Posterior cingulate gyrus (tissue), 11 donors: ENCODE results near the gene THAP10.
A peak's percentile ranks its signal among the peaks of the same experiment; 100 is the strongest.

Experiments used
- DNase-seq, 10 donors: peaks; one replicate each; pipeline versions ENCODE4 v3.0.0 to v3.0.0-alpha.2; 2020 to 2021; ENCODE audit warnings: mixed read lengths in 3 of 10
- intact Hi-C: fragments of 100-400 bp; cut with DNase I; formaldehyde crosslinking; loops from one replicate; pipeline ENCODE4 v1.15.1; 2023

Gene THAP10

GRCh38 chr15:70856177-70856883 is 35.9 kb downstream of the THAP10 start:
- no peak for DNase-seq
- intact Hi-C loops, result no loop called here

GRCh38 chr15:70855764-70856163 is 36.5 kb downstream of the THAP10 start:
- DNase-seq, result no peak
- intact Hi-C loops, result loop anchor here (2.0 kb wide), 1 partner anchor 37 kb away; the partner anchor contains the start of genes LRRC49 and THAP10

DNA sequence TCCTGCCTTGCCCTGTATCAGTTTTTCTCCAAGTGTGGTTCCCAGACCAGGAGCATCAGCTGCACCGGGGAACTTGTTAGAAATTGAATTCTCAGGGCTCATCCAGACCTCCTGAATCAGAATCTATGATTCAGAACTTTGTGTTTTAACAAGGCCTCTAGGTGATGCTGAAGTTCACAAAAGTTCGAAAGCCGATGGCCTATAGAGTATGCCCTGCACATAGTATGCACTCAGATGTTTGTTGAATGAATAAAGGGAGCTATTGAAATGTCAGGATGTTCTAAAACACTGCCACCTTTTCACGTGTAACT is 37.6 kb downstream of the THAP10 start:
- no peak for DNase-seq
- intact Hi-C loops, result loop anchor here (2.0 kb wide), 1 partner anchor 38 kb away; the partner anchor contains the start of genes LRRC49 and THAP10

DNA sequence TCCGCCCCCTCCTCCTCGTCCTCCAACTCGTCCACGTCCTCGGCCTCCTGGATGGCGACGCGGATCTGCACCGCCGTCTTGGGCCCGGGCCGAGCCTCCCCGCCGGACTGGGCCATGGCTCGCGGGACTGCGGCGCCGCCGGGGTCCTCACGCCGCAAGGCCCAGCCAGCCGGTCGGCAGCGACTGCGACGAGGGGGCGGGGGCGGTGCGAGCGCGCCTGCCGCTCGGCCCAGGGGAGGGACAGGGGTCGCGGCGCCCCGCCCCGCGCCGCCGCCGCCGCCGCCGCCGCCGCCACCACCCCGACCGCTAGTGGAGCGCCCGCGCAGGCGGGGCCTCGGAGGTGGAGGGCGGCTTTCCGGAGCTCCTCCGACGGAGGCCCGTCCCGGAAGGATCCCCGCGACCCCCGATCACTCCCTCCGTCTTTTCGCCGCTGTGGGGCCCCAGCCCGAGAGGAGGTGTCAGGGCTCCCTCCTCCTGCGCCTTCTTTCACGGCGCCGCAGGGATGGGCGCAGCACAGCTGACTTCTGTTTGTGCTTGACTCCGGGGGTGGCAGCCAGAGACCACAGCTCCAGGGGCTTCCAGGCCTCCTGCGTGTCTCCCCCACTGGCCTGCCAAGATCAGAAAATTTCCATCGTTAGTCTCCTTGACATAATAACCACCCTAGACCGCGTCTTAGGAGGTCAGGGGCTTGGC is 38.1 kb downstream of the THAP10 start, which contains the start of gene LARP6:
LARP6 (minus strand) TSS at position 185 of the 693 bp plus-strand sequence; CDS start at position 116, 69 bp downstream.
- peak in 9 of 10 donors; percentile 52 to 95 (median 65) for DNase-seq

DNA sequence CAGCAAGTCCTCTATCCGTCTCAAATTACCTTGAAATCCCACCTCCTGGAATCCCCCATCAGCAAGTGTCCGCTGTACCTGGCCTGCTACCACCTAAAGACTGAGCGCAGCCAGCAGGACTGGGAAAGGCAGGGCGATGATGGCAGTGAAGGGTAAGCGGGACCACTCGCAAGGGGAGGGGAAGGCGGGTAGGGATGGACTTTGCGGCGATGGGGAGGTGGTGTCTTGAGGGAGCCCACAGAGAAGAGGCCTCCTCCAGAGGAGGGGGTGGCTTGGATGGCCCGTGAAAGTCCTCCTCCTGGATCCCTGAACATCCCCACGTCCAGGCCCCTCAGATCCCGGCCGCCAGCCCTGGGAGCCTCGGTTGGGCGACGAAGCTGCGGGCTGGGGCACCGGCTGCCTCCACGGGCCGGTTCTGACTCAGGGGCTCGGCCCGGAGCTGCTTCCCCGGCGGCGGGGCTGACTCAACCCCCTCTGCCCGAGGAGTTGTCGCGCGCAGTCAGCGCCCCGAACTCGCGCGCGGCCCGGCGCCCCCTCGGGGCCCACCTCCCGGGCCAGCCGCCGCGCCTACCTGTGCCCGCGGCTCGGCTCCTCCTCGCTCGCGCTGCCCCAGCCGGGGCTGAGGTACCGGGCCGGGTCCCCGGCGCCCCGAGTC is 38.8 kb downstream of the THAP10 start:
- DNase-seq, result peak in 3 of 10 donors; percentile 41 to 88 (median 80)
- intact Hi-C loops, result no loop called here

More for the DNA sequence above, 38.1 kb downstream of the THAP10 start, which contains the start of gene LARP6:
- intact Hi-C loops, result loop anchor here (2.0 kb wide), 1 partner anchor 39 kb away; the partner anchor contains the start of genes LRRC49 and THAP10

GRCh38 chr15:70852501-70853317 is 39.5 kb downstream of the THAP10 start:
- intact Hi-C loops, result no loop called here

DNA sequence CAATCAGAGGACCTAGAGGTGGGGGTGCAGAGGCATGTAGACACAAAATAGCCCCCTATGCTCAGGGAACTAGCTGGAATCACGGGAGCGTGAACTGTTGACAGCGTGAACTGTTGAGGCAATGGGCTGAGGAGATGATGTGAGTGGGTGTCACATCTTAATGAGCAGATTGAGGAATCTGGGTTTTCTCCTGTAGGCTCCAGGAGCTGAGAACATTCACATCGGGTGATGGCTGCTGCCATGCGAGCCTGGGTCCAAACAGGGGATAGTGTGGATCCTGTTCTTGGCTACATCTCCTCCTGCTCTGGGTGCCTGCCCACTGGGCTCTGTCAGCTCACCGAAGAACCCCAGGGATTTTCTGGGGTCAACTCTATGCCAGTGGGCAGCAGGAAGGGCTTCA is 40.3 kb downstream of the THAP10 start:
- DNase-seq, result peak in 1 of 10 donors; percentile 84
- intact Hi-C loops, result no loop called here

More at GRCh38 chr15:70852501-70853317, 39.5 kb downstream of the THAP10 start:
- DNase-seq, result peak in 1 of 10 donors; percentile 25

DNA sequence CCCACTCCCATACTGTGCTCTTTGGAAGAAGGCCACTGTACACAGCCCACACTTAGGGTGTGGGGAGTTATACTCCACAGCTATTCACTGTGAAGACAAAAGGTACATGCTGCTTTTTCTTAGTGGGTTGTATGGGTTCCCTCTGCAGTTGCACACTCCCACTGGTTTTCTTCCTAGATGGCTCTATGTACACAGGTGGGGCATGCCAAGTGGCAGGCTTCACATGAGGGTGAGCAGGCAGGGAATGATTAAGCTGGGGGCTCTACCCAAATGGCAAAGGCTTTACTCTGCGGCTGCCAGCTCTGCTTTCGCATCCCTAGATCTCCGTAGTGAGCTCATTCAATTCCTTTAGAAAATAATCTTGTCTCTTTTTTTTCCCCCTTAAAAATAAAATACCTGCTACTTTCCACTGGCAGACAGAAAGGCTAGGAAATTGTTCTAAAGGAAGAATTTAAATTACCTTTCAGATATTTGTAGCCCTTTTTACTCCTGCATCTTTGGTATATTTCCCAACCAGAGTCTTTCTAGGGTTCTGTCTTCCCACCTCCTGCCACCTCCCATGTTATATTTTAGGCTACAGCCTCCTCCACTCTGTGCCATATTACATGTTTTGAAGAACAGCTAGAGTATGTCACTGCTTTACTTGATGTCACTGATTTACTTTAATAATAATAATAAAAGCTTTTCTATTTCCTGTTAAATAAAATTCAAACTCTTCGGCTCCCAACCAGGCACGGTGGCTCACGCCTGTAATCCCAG is 46.5 kb downstream of the THAP10 start:
- DNase-seq, result peak in 1 of 10 donors; percentile 65
- intact Hi-C loops, result no loop called here

DNA sequence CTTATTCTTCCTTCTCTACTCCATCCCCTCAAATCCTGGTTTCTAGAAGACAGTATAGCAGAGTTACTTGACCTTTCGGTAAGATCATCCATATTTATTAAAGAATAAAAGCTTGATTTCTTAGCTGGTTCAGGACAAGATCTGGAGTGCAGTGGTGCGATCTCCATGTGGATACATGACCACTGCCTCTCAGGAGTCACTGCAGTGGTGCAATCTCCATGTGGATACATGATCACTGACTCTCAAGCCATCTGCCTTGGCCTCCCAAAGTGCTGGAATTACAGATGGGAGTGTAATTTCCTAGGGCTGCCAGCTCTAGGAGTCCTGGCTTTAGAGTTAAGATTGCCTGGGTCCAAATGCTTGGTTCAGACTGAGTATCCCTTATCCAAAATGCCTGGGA is 54.8 kb downstream of the THAP10 start:
- DNase-seq, result no peak
- intact Hi-C loops, result no loop called here

- no peak for DNase-seq
- intact Hi-C loops, result no loop called here
Observed at GRCh38 chr15:70835841-70836240, 56.4 kb downstream of the THAP10 start.

DNA sequence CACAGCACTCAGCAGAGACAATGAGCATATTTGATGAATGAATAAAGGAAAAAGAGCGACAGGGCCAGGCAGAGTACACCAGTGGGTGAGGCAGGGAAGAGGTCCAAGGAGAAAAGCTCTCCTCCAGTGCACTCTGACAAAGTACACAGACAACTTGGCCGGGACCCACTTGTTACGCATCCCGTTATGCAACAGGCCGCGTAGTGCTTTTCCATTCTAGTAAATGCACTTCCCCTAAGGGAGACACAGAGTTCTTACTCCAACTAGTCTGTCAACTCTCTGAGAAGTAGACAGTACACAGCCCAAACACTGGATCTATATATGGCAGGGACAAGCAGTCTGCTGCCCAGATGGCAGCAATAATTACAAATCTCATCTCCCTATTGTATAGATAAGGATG is 56.8 kb downstream of the THAP10 start:
- intact Hi-C loops, result no loop called here
- DNase-seq, result peak in 7 of 10 donors; percentile 58 to 94 (median 68)

DNA sequence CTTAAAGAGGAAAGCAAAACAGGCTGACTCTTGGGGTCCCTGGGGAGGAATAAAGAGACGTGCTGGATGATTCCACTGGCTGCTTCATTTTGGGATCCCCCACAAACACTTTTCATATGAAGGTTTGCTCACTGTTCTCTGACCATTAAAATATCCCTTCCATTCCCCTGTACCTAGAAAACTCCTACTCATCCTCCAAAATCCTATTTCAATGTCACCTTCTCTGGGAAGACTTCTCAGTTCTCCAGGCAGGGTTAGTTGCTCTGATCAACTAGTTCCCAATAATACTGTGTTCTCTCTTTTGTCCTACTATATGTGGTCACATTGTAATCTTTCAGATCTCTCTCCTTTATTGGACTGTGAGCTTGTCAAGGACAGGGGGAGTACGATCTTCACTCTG is 57.2 kb downstream of the THAP10 start:
- no peak for DNase-seq
- intact Hi-C loops, result no loop called here

DNA sequence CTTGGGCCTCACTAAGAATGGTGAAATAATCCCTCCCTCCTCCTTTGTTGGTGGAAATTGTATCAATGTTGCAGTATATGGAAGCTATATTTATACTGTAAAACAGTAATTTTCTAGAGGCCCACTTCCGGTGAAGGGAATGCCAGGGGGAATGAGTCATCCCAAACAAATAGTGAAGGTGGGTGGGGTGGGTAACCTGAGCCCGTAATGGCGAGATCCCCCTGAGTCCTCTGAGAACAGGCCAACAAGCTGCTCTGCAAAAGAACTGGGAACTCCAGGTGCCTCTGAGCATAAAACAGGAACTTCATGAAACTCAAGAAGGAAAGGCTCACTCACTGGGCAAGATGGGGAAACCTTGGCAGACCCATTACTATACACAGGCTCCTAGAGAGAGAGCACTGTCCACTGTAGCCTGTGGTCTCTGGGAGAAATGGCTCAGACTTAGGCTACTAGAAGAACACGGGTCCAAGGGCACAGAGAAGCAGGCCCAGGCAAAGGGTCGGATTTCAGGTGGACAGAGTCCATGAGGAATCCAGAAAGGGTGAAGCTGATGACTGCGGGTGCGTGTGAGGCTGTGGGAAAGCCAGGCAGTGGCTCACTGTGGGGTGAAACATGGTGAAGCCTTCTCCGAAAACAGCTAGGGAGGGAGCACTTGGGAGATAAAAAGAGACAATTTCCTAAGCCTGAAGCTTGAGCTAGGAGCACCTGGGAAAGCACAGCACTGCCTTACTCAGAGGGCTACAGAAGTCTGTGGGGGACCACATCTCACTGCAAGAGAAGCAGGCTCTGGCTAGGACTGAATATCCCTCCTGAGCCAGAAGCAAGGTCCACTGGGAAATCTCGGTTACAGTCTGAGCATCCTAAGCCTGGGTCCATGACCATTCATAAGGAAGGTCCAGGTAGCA is 58.1 kb downstream of the THAP10 start:
- intact Hi-C loops, result no loop called here
- peak in 1 of 10 donors; percentile 31 for DNase-seq

GRCh38 chr15:70833422-70833821 is 58.8 kb downstream of the THAP10 start:
- intact Hi-C loops, result no loop called here
- DNase-seq, result no peak

- DNase-seq, result peak in 1 of 10 donors; percentile 68
- intact Hi-C loops, result no loop called here
Observed at GRCh38 chr15:70832176-70832575, 60.1 kb downstream of the THAP10 start.
